CD4-positive, alpha-beta T cell (primary cell): ENCODE data around the gene TSR3. TPM values are rescaled to one million over a fixed set of nuclear protein-coding genes. Genes with fewer than 3 reads are reported as not detected.

Experiments used
- ATAC-seq: fragments of 200-7000 bp; cut with Tn5 transposase; one replicate; pipeline ENCODE4 v1.10.0; 2022; ENCODE audit warnings: mild to moderate bottlenecking; ENCODE audit not compliant: poor library complexity
- CTCF ChIA-PET: fragments of 350-600 bp; sonication (Branson Sonifier 250); formaldehyde crosslinking; loops from one replicate; lab custom pipeline; 2021; ENCODE audit warnings: antibody characterized with exemption, inconsistent platforms; lab: Charles Lee
- POLR2A ChIA-PET: fragments of 350-600 bp; sonication (Branson Sonifier 250); formaldehyde crosslinking; loops from one replicate; lab custom pipeline; 2021; ENCODE audit warnings: antibody characterized with exemption, inconsistent platforms; lab: Charles Lee
- DNase-seq, 14 experiments: peaks; one replicate each; pipeline ENCODE4 v3.0.0-alpha.2; 2013 to 2020; ENCODE audit warnings: mixed read lengths in 2 of 14
- H3K27ac ChIP-seq, 2 donors: one replicate each; pipeline versions ENCODE4 v1.5.1 to v1.7.0; 2013; ENCODE audit warnings: low read length in 2 of 2, low read depth in 1 of 2, mild to moderate bottlenecking in 1 of 2
- H3K27me3 ChIP-seq, 2 experiments: 1 replicate in 1 of 2; 2 replicates in 1 of 2; pipeline versions ENCODE4 v1.6.1 to v1.7.0; 2013; ENCODE audit warnings: low read length in 2 of 2, control low read depth in 1 of 2, mild to moderate bottlenecking in 1 of 2, moderate library complexity in 1 of 2; ENCODE audit not compliant: insufficient read depth in 2 of 2, control insufficient read depth in 1 of 2
- H3K36me3 ChIP-seq: one replicate; pipeline ENCODE4 v1.6.1; 2013; ENCODE audit warnings: low read length, control low read depth; ENCODE audit not compliant: insufficient read depth
- H3K4me1 ChIP-seq: one replicate; pipeline ENCODE4 v1.6.1; 2013; ENCODE audit warnings: low read length, control low read depth; ENCODE audit not compliant: insufficient read depth
- H3K4me3 ChIP-seq: one replicate; pipeline ENCODE4 v1.5.1; 2013; ENCODE audit warnings: mild to moderate bottlenecking, low read length, moderate library complexity
- H3K9me3 ChIP-seq, 2 experiments: 1 replicate in 1 of 2; 2 replicates in 1 of 2; pipeline versions ENCODE4 v1.6.1 to v1.7.0; 2013; ENCODE audit warnings: low read length in 2 of 2, mild to moderate bottlenecking in 2 of 2, control low read depth in 1 of 2, moderate library complexity in 1 of 2; ENCODE audit not compliant: control insufficient read depth in 1 of 2, insufficient read depth in 1 of 2
- H3K27ac Mint-ChIP-seq: one replicate; pipeline ENCODE4 v1.8.0; 2020; ENCODE audit warnings: mixed read lengths
- H3K27me3 Mint-ChIP-seq: one replicate; pipeline ENCODE4 v1.8.0; 2021; ENCODE audit warnings: mixed read lengths
- H3K36me3 Mint-ChIP-seq: one replicate; pipeline ENCODE4 v1.8.0; 2021; ENCODE audit warnings: low read depth, mixed read lengths
- H3K4me1 Mint-ChIP-seq: one replicate; pipeline ENCODE4 v1.8.0; 2021; ENCODE audit warnings: low read depth, mixed read lengths
- H3K4me3 Mint-ChIP-seq: one replicate; pipeline ENCODE4 v1.8.0; 2020; ENCODE audit warnings: mild to moderate bottlenecking, mixed read lengths
- H3K9me3 Mint-ChIP-seq: one replicate; pipeline ENCODE4 v1.8.0; 2020; ENCODE audit warnings: mixed read lengths
- CTCF ChIP-seq: fragments of 200-600 bp; IDR thresholded peaks from one replicate; pipeline ENCODE4 v1.8.0; 2022; ENCODE audit warnings: antibody characterized with exemption, mild to moderate bottlenecking
- intact Hi-C, 2 experiments: fragments of 100-400 bp; cut with DNase I in 1 of 2; cut with micrococcal nuclease in 1 of 2; formaldehyde crosslinking; loops; one replicate each; pipeline versions ENCODE4 v1.15.1 to v1.9.0; 2023 to 2025; cut with DNase I, micrococcal nuclease
- polyA plus RNA-seq, 2 donors: library from polyadenylated mRNA; unstranded; fragments of 120-200 nt; gene quantifications; one replicate each; pipeline ENCODE4 v1.2.1, GENCODE V29; 2013
- total RNA-seq, 174 experiments: library from RNA in 2 of 174; stranded (reverse) in 2 of 174; gene quantifications; one replicate each; pipeline ENCODE4 v1.2.3 and lab custom pipeline; 2021 to 2026

The TSR3 gene
- 10 to 100 TPM; 19.9 to 21.4 TPM for total RNA-seq
- 49.1 TPM for polyA plus RNA-seq (2013, experiment 1 of 2)
- 44.1 TPM for polyA plus RNA-seq (2013, experiment 2 of 2)
- total RNA-seq (lab: John Stamatoyannopoulos, UW) = 12.5 to 86.0 (median 28.5) reads per million in 172 experiments

- H3K4me1 Mint-ChIP-seq = peaks cover 16% of the 10 kb centered on the region
- POLR2A ChIA-PET = interaction anchor here (1.5 kb wide), 2 partner anchors 9 to 43 kb away, joined by 5 to 9 read pairs; partner anchors contain the start of gene UBE2I
- DNase-seq (peak; percentile 70 to 95 (median 82)), ATAC-seq (peak; percentile 84)
- H3K27me3 Mint-ChIP-seq = no peaks in the 10 kb centered on the region
- Histone ChIP-seq H3K27ac (peak within 1 kb of the TSS in 1 of 2 donors; percentile 46), H3K9me3 (no peaks in the 10 kb centered on the region), H3K4me3 (peak within 1 kb of the TSS; percentile 87), H3K36me3 (peaks cover 28% of the 10 kb centered on the region), H3K4me1 (peaks cover 54% of the 10 kb centered on the region), H3K27me3 (no peaks in the 10 kb centered on the region)
- TF ChIP-seq CTCF = no peak
- intact Hi-C loops = loop anchor here in 1 of 2 experiments (2.0 to 5.0 kb wide), 3 partner anchors 43 to 421 kb away; partner anchors contain the start of genes EME2, MRPS34, NME3 and UBE2I
- H3K36me3 Mint-ChIP-seq = peaks cover 25% of the 10 kb centered on the region
- CTCF ChIA-PET = no interaction called here
- H3K4me3 Mint-ChIP-seq = peak within 1 kb of the TSS; percentile 90
- no peaks in the 10 kb centered on the region for H3K9me3 Mint-ChIP-seq
- peak within 1 kb of the TSS; percentile 89 for H3K27ac Mint-ChIP-seq
Observed at GRCh38 chr16:1351582-1352362, at the start of gene TSR3, which contains the start of gene GNPTG. TSR3 (minus strand) TSS chr16:1351878; CDS start chr16:1351804, 74 bp downstream. GNPTG (plus strand) TSS chr16:1351931; CDS start chr16:1351966, 35 bp downstream.

- DNase-seq (no peak), ATAC-seq (no peak)
- TF ChIP-seq CTCF = no peak
- no peaks in the 10 kb centered on the region for H3K4me1 ChIP-seq
- Mint-ChIP-seq H3K36me3 (peaks cover 62% of the 10 kb centered on the region), H3K9me3 (no peaks in the 10 kb centered on the region), H3K27me3 (no peaks in the 10 kb centered on the region), H3K4me3 (no peak overlapping the region), H3K4me1 (peaks cover 5% of the 10 kb centered on the region), H3K27ac (no peak overlapping the region)
- no peaks in the 10 kb centered on the region for H3K9me3 ChIP-seq
- POLR2A ChIA-PET = no interaction called here
- CTCF ChIA-PET = no interaction called here
- H3K27me3 ChIP-seq = no peaks in the 10 kb centered on the region
- intact Hi-C loops = no loop called here
- H3K27ac ChIP-seq = no peak overlapping the region
- peaks cover 72% of the 10 kb centered on the region for H3K36me3 ChIP-seq
- H3K4me3 ChIP-seq = no peak overlapping the region
Observed at GRCh38 chr16:1401061-1401757, 49.5 kb upstream of the TSR3 start.

GRCh38 chr16:1398826-1399581 is 47.3 kb upstream of the TSR3 start:
- H3K4me1 ChIP-seq = no peaks in the 10 kb centered on the region
- Mint-ChIP-seq H3K4me1 (no peaks in the 10 kb centered on the region), H3K36me3 (peaks cover 54% of the 10 kb centered on the region), H3K27ac (no peak overlapping the region), H3K9me3 (no peaks in the 10 kb centered on the region), H3K4me3 (no peak overlapping the region), H3K27me3 (no peaks in the 10 kb centered on the region)
- H3K9me3 ChIP-seq = no peaks in the 10 kb centered on the region
- intact Hi-C loops = no loop called here
- CTCF ChIA-PET = no interaction called here
- no peak overlapping the region for H3K4me3 ChIP-seq
- DNase-seq (no peak), ATAC-seq (no peak)
- no peaks in the 10 kb centered on the region for H3K27me3 ChIP-seq
- no peak overlapping the region for H3K27ac ChIP-seq
- no peak for TF ChIP-seq CTCF
- H3K36me3 ChIP-seq = peaks cover 67% of the 10 kb centered on the region
- POLR2A ChIA-PET = no interaction called here
